GM21529 (cell line): Measurements from ENCODE around the gene STAG3.
"Not testable (repeated sequence)": the region's sequence is repeated elsewhere in the genome, so short reads cannot be mapped to it uniquely, and the experiment has no call there.

Source experiments
- ATAC-seq: cut with Tn5 transposase; IDR thresholded peaks from one replicate; pipeline ENCODE4 v1.9.1; 2021; ENCODE audit not compliant: unreplicated experiment

Gene STAG3

GRCh38 chr7:100246121-100246864 is 68.6 kb downstream of the STAG3 start:
- not testable (repeated sequence) for ATAC-seq

GRCh38 chr7:100246865-100247137 is 69.1 kb downstream of the STAG3 start:
- not testable (repeated sequence) for ATAC-seq

- no peak for ATAC-seq
Measured at GRCh38 chr7:100247152-100247757, 69.5 kb downstream of the STAG3 start.

- no peak for ATAC-seq
Measured at GRCh38 chr7:100248483-100248882, 70.8 kb downstream of the STAG3 start.

- ATAC-seq, result no peak
Measured at GRCh38 chr7:100257017-100257416, 79.3 kb downstream of the STAG3 start.

GRCh38 chr7:100259984-100260383 is 82.3 kb downstream of the STAG3 start:
- not testable (repeated sequence) for ATAC-seq

- not testable (repeated sequence) for ATAC-seq
Measured at GRCh38 chr7:100262896-100263295, 85.2 kb downstream of the STAG3 start.
